Measurements from ENCODE around the gene RAB3C.

Gene RAB3C

GRCh38 chr5:58771796-58772195 lies 188.9 kb downstream of the RAB3C start:
- Histone ChIP-seq H3K27me3 (ENCODE audit: insufficient read depth, low read length, poor library complexity, severe bottlenecking) (no peaks in the 10 kb centered on the region), H3K9me2 (replicated peaks; ENCODE audit: low read depth, low read length) (no peaks in the 10 kb centered on the region), H2AFZ (ENCODE audit: low read length) (no peak overlapping the region), H3K36me3 (ENCODE audit: insufficient read depth, low read length) (no peaks in the 10 kb centered on the region), H3K79me2 (ENCODE audit: insufficient read depth, low read length) (no peaks in the 10 kb centered on the region), H3K4me1 (ENCODE audit: insufficient read depth, low read length, poor library complexity, severe bottlenecking) (no peaks in the 10 kb centered on the region), H3K9me3 (ENCODE audit: insufficient read depth, low read depth, low read length) (no peaks in the 10 kb centered on the region), H3F3A (ENCODE audit: low read depth) (no peaks in the 10 kb centered on the region), H3K4me3 (ENCODE audit: low read length, poor library complexity, severe bottlenecking) (no peak overlapping the region), H3K4me2 (ENCODE audit: low read depth, low read length, poor library complexity, severe bottlenecking) (no peak overlapping the region), H4K20me1 (ENCODE audit: insufficient read depth, low read length, poor library complexity, severe bottlenecking) (no peaks in the 10 kb centered on the region), H3K9ac (ENCODE audit: low read depth, low read length, poor library complexity, severe bottlenecking) (no peak overlapping the region)
- TF ChIP-seq EZH2phosphoT487 (IDR thresholded peaks at IDR 0.05; ENCODE audit: borderline replicate concordance) (no peak), CTCF (conservative IDR thresholded peaks at IDR 0.05; ENCODE audit: low read length) (no peak)

GRCh38 chr5:58773744-58774441 lies 191.0 kb downstream of the RAB3C start:
- no peaks in the 10 kb centered on the region for H3F3A ChIP-seq (ENCODE audit: low read depth)
- no peak for TF ChIP-seq EZH2phosphoT487 (IDR thresholded peaks at IDR 0.05; ENCODE audit: borderline replicate concordance)
- no peak overlapping the region for H3K4me2 ChIP-seq (ENCODE audit: low read depth, low read length, poor library complexity, severe bottlenecking)
- no peaks in the 10 kb centered on the region for H3K9me3 ChIP-seq (ENCODE audit: insufficient read depth, low read depth, low read length)
- no peaks in the 10 kb centered on the region for H3K27me3 ChIP-seq (ENCODE audit: insufficient read depth, low read length, poor library complexity, severe bottlenecking)
- H3K79me2 ChIP-seq (ENCODE audit: insufficient read depth, low read length): no peaks in the 10 kb centered on the region
- no peak overlapping the region for H2AFZ ChIP-seq (ENCODE audit: low read length)
- no peaks in the 10 kb centered on the region for H3K36me3 ChIP-seq (ENCODE audit: insufficient read depth, low read length)
- H3K4me1 ChIP-seq (ENCODE audit: insufficient read depth, low read length, poor library complexity, severe bottlenecking): no peaks in the 10 kb centered on the region
- no peaks in the 10 kb centered on the region for H4K20me1 ChIP-seq (ENCODE audit: insufficient read depth, low read length, poor library complexity, severe bottlenecking)
- H3K9me2 ChIP-seq (replicated peaks; ENCODE audit: low read depth, low read length): no peaks in the 10 kb centered on the region
- no peak overlapping the region for H3K4me3 ChIP-seq (ENCODE audit: low read length, poor library complexity, severe bottlenecking)
- H3K9ac ChIP-seq (ENCODE audit: low read depth, low read length, poor library complexity, severe bottlenecking): no peak overlapping the region

GRCh38 chr5:58774937-58775336 lies 192.1 kb downstream of the RAB3C start:
- no peaks in the 10 kb centered on the region for H4K20me1 ChIP-seq (ENCODE audit: insufficient read depth, low read length, poor library complexity, severe bottlenecking)
- no peaks in the 10 kb centered on the region for H3K4me1 ChIP-seq (ENCODE audit: insufficient read depth, low read length, poor library complexity, severe bottlenecking)
- H3K9ac ChIP-seq (ENCODE audit: low read depth, low read length, poor library complexity, severe bottlenecking): no peak overlapping the region
- no peaks in the 10 kb centered on the region for H3K9me3 ChIP-seq (ENCODE audit: insufficient read depth, low read depth, low read length)
- no peaks in the 10 kb centered on the region for H3K79me2 ChIP-seq (ENCODE audit: insufficient read depth, low read length)
- no peaks in the 10 kb centered on the region for H3K9me2 ChIP-seq (replicated peaks; ENCODE audit: low read depth, low read length)
- H3K4me2 ChIP-seq (ENCODE audit: low read depth, low read length, poor library complexity, severe bottlenecking): no peak overlapping the region
- H3K4me3 ChIP-seq (ENCODE audit: low read length, poor library complexity, severe bottlenecking): no peak overlapping the region
- no peaks in the 10 kb centered on the region for H3K36me3 ChIP-seq (ENCODE audit: insufficient read depth, low read length)
- H3F3A ChIP-seq (ENCODE audit: low read depth): no peaks in the 10 kb centered on the region
- TF ChIP-seq CTCF (conservative IDR thresholded peaks at IDR 0.05; ENCODE audit: low read length) (no peak), EZH2phosphoT487 (IDR thresholded peaks at IDR 0.05; ENCODE audit: borderline replicate concordance) (no peak)
- H3K27me3 ChIP-seq (ENCODE audit: insufficient read depth, low read length, poor library complexity, severe bottlenecking): no peaks in the 10 kb centered on the region
- no peak overlapping the region for H2AFZ ChIP-seq (ENCODE audit: low read length)

- Histone ChIP-seq H3K9me3 (ENCODE audit: insufficient read depth, low read depth, low read length) (no peaks in the 10 kb centered on the region), H3K4me2 (ENCODE audit: low read depth, low read length, poor library complexity, severe bottlenecking) (no peak overlapping the region), H3F3A (ENCODE audit: low read depth) (no peaks in the 10 kb centered on the region), H3K36me3 (ENCODE audit: insufficient read depth, low read length) (no peaks in the 10 kb centered on the region), H2AFZ (ENCODE audit: low read length) (no peak overlapping the region), H3K27me3 (ENCODE audit: insufficient read depth, low read length, poor library complexity, severe bottlenecking) (no peaks in the 10 kb centered on the region), H3K79me2 (ENCODE audit: insufficient read depth, low read length) (no peaks in the 10 kb centered on the region), H3K9me2 (replicated peaks; ENCODE audit: low read depth, low read length) (no peaks in the 10 kb centered on the region), H4K20me1 (ENCODE audit: insufficient read depth, low read length, poor library complexity, severe bottlenecking) (no peaks in the 10 kb centered on the region), H3K4me3 (ENCODE audit: low read length, poor library complexity, severe bottlenecking) (no peak overlapping the region), H3K4me1 (ENCODE audit: insufficient read depth, low read length, poor library complexity, severe bottlenecking) (no peaks in the 10 kb centered on the region), H3K9ac (ENCODE audit: low read depth, low read length, poor library complexity, severe bottlenecking) (no peak overlapping the region)
- TF ChIP-seq EZH2phosphoT487 (IDR thresholded peaks at IDR 0.05; ENCODE audit: borderline replicate concordance): no peak
- no peak for TF ChIP-seq CTCF (conservative IDR thresholded peaks at IDR 0.05; ENCODE audit: low read length)
Observed at GRCh38 chr5:58775701-58776262, 192.9 kb downstream of the RAB3C start.
